ENCODE measurements around the gene SPOCK1.

SPOCK1 gene

DNA sequence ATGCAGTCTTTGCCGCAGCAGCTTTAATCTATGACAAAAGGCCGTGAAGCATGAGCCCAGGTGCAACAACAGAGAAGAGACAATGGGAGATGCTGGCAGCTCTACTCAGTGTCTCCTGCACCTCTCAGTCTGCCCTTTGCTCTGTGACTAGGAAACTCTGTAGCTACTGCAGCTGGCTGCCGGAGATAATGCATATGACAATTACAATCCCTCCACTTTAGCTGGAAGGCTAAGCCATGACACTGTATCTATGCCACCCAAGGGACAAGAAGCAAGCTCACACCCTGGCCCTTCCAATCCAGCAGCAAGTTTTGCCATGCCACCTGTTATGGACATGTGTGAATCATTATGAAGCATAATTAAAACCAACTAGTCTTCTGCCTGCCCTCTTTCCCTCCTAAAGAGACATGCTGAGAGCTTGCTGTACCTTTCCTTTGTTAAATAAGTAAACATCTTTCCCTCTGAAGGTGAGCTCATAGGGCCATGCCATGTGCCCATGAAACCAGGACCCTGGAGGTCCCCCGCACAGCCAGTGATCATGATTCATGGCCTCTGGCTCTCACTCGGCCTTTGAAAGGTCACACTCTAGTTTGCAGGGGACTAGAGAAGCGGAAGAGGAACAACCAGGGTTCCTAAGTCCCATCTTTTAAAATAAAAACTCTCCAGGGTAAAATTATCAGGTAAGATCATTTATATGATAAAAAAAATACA is 219.4 kb downstream of the SPOCK1 start:
- no peaks in the 10 kb centered on the region for H3K27me3 ChIP-seq
- TF ChIP-seq, protein P1, sequence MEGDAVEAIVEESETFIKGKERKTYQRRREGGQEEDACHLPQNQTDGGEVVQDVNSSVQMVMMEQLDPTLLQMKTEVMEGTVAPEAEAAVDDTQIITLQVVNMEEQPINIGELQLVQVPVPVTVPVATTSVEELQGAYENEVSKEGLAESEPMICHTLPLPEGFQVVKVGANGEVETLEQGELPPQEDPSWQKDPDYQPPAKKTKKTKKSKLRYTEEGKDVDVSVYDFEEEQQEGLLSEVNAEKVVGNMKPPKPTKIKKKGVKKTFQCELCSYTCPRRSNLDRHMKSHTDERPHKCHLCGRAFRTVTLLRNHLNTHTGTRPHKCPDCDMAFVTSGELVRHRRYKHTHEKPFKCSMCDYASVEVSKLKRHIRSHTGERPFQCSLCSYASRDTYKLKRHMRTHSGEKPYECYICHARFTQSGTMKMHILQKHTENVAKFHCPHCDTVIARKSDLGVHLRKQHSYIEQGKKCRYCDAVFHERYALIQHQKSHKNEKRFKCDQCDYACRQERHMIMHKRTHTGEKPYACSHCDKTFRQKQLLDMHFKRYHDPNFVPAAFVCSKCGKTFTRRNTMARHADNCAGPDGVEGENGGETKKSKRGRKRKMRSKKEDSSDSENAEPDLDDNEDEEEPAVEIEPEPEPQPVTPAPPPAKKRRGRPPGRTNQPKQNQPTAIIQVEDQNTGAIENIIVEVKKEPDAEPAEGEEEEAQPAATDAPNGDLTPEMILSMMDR (IDR thresholded peaks at IDR 0.05), result no peak
- no peak overlapping the region for H3K4me3 ChIP-seq (ENCODE audit: low read depth in 1 of 2, low read length in 1 of 2)
- no peaks in the 10 kb centered on the region for H3K4me1 ChIP-seq (ENCODE audit: control insufficient read depth in 1 of 2, insufficient read depth in 1 of 2, low read depth in 1 of 2, low read length in 1 of 2)
- H3K9me3 ChIP-seq, result no peaks in the 10 kb centered on the region
- no peak overlapping the region for H3K27ac ChIP-seq
- H3K36me3 ChIP-seq, result no peaks in the 10 kb centered on the region

DNA sequence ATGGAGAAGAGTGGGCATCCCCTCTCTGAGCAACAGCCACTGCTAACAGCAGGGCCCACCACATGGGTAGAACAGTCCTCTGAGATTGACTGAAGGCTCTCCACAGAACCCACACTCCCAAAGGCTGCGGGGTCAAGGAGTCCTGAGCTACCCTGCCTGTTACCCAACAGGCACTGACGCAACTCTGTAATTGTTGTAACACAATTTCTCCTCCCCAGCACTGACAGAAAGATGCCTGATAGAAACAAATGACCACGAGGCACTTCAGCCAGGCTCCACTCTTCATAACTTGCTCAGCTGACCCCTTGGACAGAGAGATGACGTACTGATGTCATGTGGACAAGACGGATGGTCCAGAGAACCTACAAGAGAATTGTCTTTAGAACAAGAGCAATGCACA is 220.7 kb downstream of the SPOCK1 start:
- H3K9me3 ChIP-seq, result no peaks in the 10 kb centered on the region
- H3K36me3 ChIP-seq, result no peaks in the 10 kb centered on the region
- TF ChIP-seq, protein P1 (IDR thresholded peaks at IDR 0.05), result no peak
- H3K27ac ChIP-seq, result no peak overlapping the region
- no peak overlapping the region for H3K4me3 ChIP-seq (ENCODE audit: low read depth in 1 of 2, low read length in 1 of 2)
- H3K4me1 ChIP-seq (ENCODE audit: control insufficient read depth in 1 of 2, insufficient read depth in 1 of 2, low read depth in 1 of 2, low read length in 1 of 2), result no peaks in the 10 kb centered on the region
- no peaks in the 10 kb centered on the region for H3K27me3 ChIP-seq

DNA sequence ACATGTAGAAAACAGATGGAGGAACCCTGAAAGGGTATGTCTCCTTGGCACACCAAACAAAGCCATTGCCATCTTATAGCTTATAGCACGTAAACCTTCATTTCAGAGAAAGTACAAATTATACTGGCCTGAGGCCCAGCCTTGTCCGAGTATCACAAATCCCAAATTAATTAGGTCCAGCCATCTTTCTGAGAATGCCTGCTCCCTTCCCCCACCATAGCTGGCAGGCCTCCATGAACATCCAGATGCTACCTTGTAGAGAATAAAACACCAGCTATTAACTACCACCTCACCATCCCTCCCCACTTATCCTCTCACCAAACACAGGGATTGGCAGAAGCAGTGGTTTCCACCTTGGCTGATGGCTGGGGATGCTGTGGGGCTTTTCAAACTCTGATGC is 224.0 kb downstream of the SPOCK1 start:
- Histone ChIP-seq H3K9me3 (no peaks in the 10 kb centered on the region), H3K27ac (no peak overlapping the region), H3K4me3 (ENCODE audit: low read depth in 1 of 2, low read length in 1 of 2) (no peak overlapping the region), H3K27me3 (no peaks in the 10 kb centered on the region), H3K36me3 (no peaks in the 10 kb centered on the region), H3K4me1 (ENCODE audit: control insufficient read depth in 1 of 2, insufficient read depth in 1 of 2, low read depth in 1 of 2, low read length in 1 of 2) (no peaks in the 10 kb centered on the region)
- TF ChIP-seq, protein P1 (IDR thresholded peaks at IDR 0.05), result no peak

DNA sequence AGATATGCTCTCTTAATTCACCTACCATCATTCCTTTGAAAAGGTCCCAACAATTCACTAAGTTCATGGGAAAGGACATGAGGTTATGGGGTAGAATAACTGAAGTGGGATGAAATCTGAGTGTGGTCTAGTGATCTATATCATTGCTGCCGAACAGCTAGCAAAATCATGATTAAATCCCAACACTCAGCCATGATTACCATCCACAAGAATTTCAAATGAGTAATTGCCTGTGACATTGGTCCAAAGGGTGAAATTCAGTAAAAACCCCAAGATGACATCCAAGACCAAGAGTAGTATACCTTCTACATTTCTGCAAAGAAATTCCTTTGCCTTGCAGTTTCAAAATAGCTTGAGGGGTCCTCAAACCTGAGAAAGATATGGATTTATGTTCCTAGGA is 225.6 kb downstream of the SPOCK1 start:
- H3K4me1 ChIP-seq (ENCODE audit: control insufficient read depth in 1 of 2, insufficient read depth in 1 of 2, low read depth in 1 of 2, low read length in 1 of 2), result no peaks in the 10 kb centered on the region
- TF ChIP-seq, protein P1 (IDR thresholded peaks at IDR 0.05), result no peak
- no peaks in the 10 kb centered on the region for H3K9me3 ChIP-seq
- no peak overlapping the region for H3K27ac ChIP-seq
- H3K36me3 ChIP-seq, result no peaks in the 10 kb centered on the region
- H3K4me3 ChIP-seq (ENCODE audit: low read depth in 1 of 2, low read length in 1 of 2), result no peak overlapping the region
- H3K27me3 ChIP-seq, result no peaks in the 10 kb centered on the region

DNA sequence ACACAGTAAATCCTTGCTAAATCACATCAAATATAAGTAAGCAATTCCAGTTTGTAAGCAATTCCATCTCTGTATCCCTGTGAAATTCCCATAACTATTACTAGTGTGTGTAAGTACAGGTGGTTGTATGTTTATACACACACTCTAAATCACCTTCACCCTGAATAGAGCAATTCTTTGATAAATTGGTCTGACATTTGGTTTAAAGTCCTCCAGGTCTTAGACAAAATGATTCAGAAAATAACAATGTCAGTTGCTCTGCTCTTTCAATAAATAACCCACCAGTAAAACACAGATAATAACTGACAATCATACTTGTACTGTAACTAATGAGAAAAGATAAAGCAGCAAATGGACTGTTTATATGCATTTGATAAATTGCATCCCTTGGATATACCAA is 226.3 kb downstream of the SPOCK1 start:
- Histone ChIP-seq H3K27me3 (peaks cover 1% of the 10 kb centered on the region), H3K4me3 (ENCODE audit: low read depth in 1 of 2, low read length in 1 of 2) (no peak overlapping the region), H3K36me3 (no peaks in the 10 kb centered on the region), H3K27ac (no peak overlapping the region), H3K4me1 (ENCODE audit: control insufficient read depth in 1 of 2, insufficient read depth in 1 of 2, low read depth in 1 of 2, low read length in 1 of 2) (no peaks in the 10 kb centered on the region), H3K9me3 (no peaks in the 10 kb centered on the region)
- TF ChIP-seq, protein P1 (IDR thresholded peaks at IDR 0.05), result no peak
